GM21619 (cell line): ENCODE results near the gene AGPS.
"Not testable (repeated sequence)": the region's sequence is repeated elsewhere in the genome, so short reads cannot be mapped to it uniquely, and the experiment has no call there.

Experiments
- ATAC-seq: cut with Tn5 transposase; IDR thresholded peaks from one replicate; pipeline ENCODE4 v1.9.1; 2021; ENCODE audit not compliant: unreplicated experiment

Gene AGPS

GRCh38 chr2:177549171-177549570, 156.6 kb downstream of the AGPS start:
- ATAC-seq = no peak

DNA sequence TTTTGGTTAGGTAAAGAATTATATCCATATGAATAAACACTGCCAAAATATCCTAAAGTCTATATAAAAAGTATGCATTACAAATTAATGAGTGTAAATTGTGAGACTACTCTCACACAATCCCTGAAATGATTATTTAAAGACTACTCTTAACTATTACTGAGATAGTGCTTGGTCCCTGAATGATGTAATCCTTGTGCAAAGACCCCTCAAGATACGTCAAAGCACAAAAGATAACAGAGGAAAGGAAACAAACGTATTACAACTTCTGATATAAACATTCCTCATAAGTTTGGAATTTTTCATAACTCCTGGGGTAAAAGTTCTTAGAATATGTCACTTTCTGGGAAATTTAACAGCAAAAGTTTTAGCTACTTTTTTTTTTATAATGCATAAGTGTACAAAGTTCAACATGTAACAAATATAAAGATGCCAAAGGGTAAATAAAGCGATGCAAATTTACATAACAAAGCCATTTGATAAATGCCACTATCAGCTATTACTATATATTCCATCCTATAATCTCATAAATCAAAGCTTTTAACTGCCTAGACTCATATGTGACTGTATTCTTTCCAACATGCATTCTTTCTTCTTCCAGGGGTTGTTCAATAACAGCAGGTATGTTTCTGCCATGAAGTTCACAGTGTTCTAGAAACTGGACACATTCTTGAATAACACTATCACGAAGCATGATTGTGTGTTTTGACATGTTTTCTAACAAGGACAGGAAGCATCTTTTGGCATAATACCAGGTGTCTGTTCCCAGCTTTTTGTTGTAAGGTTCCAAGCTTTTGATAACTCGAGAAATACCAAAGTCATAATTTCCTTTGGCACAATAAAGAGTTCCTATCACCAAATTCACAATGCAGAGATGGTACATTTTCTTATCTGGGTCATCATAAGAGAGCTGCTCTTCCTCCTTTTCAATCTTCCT, 158.0 kb downstream of the AGPS start:
- no peak for ATAC-seq

DNA sequence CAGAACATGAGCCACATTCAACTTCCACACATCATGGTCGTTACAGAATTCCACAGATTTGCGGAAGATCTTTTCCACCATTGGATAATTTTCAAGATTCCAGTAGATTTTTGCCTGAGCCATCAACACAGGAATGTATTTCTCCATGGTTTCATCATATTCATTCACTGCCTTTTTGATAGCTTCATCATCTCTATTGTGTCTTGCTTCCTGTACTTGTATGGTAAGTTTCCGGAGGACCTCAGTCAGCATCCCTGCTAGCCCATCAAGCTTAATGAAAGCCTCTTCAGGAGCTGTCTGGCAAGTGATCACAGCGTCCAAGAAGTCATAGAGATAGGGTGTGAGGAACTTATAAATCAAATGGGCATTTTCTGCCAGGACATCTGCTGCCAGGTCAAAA, 158.8 kb downstream of the AGPS start:
- not testable (repeated sequence) for ATAC-seq

DNA sequence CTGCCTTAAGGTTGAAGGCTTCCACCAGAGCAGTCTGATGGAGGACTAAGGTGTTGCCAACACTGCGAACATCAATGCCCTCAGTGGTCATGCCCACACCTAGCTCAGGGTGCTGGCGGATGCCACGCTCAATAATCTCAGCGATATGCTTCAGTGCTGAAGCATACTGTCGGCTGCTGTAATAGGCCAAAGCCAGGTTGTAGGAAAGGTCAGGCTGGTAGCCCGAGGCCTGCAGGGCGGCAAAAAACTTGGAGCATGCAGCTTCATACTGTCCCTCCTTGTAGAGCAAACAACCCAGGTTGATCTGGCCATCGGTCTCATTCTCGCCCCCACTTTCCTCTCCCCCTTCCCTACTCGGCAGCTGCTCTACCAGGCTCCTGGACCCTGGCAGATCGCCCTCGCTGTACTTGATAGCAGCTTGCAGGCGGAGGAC, 159.4 kb downstream of the AGPS start:
- ATAC-seq = no peak

GRCh38 chr2:177552422-177553175, 160.0 kb downstream of the AGPS start:
- peak; percentile 93 for ATAC-seq

DNA sequence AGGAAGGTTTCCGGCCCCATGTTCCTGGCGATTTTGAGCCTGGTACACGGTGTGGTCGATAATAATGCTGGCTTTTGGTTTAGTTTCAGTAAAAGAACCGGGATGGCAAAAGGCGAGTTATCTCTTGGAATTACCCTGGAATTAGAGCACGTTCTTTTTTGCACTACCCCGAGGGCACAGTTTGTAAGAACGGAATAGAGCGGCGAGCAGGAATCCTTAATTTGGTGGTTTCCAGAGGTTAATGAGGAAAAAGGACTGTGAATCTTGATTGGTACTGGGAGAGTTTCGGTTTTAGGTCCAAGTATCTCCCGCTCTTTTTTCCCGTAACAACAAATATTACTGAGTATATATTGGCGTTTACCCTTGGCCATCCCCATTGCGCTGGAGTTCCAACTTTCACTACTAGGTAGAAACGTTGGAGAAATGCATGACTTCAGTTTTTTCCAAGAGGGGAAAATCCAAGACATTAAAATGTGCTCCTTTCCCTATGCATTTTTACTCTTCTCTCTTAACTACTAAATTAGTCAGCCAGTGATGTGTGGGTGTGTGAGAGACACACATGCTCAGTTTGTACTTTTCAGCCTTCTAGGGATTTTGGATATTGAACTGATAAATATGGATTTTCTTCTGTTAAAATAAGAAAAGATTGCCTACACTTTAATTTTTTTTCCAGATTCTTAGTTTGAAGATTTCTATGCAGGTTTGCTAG, 160.8 kb downstream of the AGPS start:
- ATAC-seq = no peak

DNA sequence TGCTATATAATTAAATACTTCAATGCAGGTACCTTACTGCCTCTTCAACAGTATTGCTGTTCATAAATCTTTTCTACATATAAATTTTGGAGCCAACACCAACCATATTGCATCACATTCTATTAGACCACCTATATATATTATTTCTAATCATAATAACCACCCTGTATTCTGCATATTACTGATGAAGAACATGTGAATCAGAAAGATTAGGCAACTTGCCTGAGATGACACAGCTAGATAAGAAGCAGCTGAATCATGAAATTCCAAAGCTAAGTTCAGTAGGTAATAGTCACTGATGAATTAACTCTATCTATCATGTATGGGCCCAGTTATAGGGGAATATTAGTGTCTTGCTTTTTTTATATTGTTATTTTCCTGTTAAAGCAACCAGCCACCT, 161.8 kb downstream of the AGPS start:
- no peak for ATAC-seq

DNA sequence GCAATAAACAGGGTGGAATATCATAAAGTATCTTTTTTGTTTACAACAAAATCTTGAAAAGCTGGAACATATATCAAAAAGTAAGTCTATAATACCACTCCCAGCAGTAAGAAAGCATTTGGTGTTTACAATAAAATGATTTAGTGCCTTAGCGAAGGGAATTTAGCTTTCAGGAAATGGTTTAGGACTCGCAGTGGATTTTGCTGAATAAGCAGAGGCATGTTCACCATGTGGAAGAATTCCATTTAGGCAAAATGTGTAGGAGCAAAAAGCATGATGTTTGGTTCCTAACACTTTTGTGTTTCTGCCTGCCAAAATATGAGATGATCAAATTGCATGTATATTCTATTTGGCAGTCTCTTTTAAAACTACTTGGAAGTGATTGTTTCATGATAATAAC, 163.6 kb downstream of the AGPS start:
- ATAC-seq = no peak

GRCh38 chr2:177557794-177558193, 165.2 kb downstream of the AGPS start:
- no peak for ATAC-seq

DNA sequence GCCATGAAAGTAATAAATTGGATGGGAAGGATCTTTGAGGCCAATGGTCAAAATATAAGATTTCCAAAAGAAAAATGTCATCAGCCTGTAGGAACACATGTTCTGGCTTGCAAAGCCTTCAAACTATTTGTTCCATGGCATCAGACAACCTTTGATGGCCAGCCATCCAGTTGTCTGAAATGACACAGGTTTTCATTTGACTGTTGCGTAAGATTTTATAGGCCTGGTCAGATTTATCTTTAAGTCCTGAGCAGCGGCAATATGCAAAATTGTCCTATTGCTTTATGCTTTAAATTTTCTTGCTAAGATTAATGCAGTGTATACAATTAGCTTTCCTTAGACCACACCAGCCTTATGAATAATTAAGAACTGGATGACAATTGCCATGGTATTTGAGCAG, 167.1 kb downstream of the AGPS start:
- no peak for ATAC-seq

DNA sequence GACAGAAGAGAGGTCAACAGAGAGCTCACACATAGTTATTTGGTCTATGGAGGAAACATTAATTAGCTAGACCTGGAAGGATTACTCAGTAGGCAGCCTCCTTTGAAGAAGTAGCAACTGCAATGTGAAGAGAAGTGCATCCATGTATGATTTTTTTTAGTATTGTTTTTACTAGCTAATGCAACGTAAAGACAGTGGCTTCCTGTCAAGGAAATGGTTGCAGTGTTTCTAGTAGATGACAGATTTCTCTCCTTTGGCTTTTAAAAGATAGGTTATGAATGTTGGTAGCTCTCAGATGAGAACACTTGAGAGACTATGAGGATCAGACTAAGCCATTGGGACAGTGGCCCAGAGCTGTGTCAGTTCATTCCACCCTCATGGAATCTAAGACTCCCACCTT, 175.8 kb downstream of the AGPS start:
- peak; percentile 43 for ATAC-seq

- ATAC-seq = no peak
Measured at GRCh38 chr2:177568893-177569292, 176.3 kb downstream of the AGPS start.

- ATAC-seq = no peak
Measured at GRCh38 chr2:177572236-177572671, 179.7 kb downstream of the AGPS start.

GRCh38 chr2:177573120-177573519, 180.5 kb downstream of the AGPS start:
- no peak for ATAC-seq

GRCh38 chr2:177574356-177574755, 181.8 kb downstream of the AGPS start:
- no peak for ATAC-seq

GRCh38 chr2:177575358-177575757, 182.8 kb downstream of the AGPS start:
- no peak for ATAC-seq

- ATAC-seq = no peak
Measured at GRCh38 chr2:177577075-177577474, 184.5 kb downstream of the AGPS start.

DNA sequence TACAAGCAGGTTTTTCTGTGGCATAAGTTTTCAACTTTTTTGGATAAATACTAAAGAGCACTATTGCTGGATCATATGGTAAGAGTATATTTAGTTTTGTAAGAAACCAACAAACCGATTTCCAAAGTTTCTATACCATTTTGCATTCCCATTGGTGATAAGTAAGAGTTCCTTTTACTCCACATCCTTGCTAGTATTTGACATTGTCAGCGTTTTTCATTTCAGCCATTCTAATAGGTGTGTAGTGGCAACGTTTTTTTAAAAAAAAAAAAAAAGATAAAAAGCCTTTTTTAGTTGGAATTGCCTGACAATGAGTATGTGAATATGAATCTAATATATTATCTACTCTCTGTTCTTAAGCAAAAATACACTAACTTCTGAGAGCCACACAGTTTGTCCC, 185.9 kb downstream of the AGPS start:
- no peak for ATAC-seq

DNA sequence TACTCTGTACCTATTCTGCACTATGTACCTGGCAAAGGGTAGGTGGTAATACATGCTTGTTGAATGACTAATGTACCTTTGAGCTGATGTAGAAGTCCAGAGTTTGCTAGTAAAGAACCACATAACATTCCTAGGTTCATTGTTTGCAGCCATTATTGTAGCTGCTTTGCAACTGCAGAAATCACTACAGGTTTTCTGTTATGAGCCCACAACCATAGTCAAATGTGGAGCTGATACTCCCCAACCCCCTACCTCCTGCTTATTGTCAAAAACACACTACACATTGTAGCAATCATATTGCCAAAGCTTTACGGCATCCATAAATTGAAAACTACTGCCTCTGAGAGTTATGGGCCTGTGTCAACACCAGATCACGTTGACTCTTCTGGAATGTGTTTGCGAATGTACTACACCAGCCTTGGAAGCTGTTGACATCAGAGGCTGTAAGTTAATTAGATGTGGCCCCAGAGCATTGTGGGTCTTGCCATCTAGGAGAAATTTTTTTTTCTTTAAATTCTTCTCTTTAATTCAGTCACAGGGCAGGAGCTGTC, 187.0 kb downstream of the AGPS start:
- ATAC-seq = no peak

GRCh38 chr2:177582000-177582399, 189.4 kb downstream of the AGPS start:
- ATAC-seq = no peak

- no peak for ATAC-seq
Measured at GRCh38 chr2:177584030-177584692, 191.6 kb downstream of the AGPS start.
